ENCODE data around the gene PHOSPHO1.

DNA sequence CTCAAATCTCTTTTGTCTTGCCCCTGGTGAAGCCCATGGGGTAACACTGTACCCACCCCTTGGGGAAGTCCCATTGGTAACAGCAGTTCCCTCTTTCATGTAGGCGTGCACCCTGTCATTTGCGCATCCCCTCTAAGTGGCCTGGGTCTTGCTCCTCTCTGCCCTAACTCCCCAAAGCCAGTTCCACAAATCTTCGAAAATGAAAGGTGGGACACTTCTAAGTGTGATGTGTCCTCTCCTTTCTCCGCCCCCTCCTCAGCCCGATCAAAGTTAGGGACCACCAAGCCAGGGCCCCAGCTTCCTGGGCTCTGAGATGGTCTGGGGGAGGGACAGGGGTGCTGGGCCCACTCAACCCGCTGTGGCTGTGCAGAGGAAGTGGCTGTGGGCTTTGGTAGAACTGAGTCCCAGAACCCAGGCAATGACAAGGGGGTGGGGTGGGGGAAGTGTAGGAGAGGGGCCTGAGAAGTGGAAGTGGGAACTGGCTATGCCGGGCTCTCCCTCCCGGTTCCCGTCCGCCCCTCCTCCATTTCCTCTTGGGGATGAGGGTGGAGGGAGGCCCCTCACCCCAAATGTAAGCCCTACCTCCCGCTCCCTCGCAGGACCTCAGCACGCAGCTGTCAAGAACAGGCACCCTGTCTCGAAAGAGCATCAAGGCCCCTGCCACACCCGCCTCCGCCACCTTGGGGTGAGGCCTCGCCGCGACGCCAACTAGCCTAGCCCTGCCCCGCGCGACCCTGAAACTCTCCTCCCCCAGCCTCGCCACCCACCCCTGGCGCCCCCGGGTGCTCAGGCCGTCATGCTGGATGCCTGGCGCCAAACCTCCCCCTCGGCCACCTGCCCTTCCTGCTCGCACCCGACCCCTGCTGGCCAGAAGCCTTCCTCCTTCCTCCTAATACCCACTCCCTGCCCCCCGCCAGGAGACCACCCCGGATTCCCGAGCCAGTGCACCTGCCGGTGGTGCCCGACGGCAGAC is 11.4 kb downstream of the PHOSPHO1 start:
- TF ChIP-seq POLR2A (IDR thresholded peaks at IDR 0.05) (no peak), POLR2AphosphoS5 (IDR thresholded peaks at IDR 0.05) (no peak)
- TF ChIP-seq, protein P1, sequence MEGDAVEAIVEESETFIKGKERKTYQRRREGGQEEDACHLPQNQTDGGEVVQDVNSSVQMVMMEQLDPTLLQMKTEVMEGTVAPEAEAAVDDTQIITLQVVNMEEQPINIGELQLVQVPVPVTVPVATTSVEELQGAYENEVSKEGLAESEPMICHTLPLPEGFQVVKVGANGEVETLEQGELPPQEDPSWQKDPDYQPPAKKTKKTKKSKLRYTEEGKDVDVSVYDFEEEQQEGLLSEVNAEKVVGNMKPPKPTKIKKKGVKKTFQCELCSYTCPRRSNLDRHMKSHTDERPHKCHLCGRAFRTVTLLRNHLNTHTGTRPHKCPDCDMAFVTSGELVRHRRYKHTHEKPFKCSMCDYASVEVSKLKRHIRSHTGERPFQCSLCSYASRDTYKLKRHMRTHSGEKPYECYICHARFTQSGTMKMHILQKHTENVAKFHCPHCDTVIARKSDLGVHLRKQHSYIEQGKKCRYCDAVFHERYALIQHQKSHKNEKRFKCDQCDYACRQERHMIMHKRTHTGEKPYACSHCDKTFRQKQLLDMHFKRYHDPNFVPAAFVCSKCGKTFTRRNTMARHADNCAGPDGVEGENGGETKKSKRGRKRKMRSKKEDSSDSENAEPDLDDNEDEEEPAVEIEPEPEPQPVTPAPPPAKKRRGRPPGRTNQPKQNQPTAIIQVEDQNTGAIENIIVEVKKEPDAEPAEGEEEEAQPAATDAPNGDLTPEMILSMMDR (IDR thresholded peaks at IDR 0.05) = no peak

Data from transverse colon (tissue), 4 donors.